ENCODE results near the gene CD160. TPM values are rescaled to one million over a fixed set of nuclear protein-coding genes. Genes with fewer than 3 reads are reported as not detected.
"Not testable (repeated sequence)": the region's sequence is repeated elsewhere in the genome, so short reads cannot be mapped to it uniquely, and the experiment has no call there.

CD160 gene
- total RNA-seq, 1 donor from 2014 or later, result not detected

GRCh38 chr1:145711213-145711651 lies 8.1 kb upstream of the CD160 start:
- DNase-seq (ENCODE audit: low read depth), result peak; percentile 93
- no peak overlapping the region for H3K4me3 ChIP-seq (ENCODE audit: low read depth, low read length)
- TF ChIP-seq CTCF (conservative IDR thresholded peaks at IDR 0.05; ENCODE audit: low read depth, low read length), result no peak

GRCh38 chr1:145714524-145715111 lies 4.7 kb upstream of the CD160 start:
- no peak overlapping the region for H3K4me3 ChIP-seq (ENCODE audit: low read depth, low read length)
- DNase-seq (ENCODE audit: low read depth), result no peak

GRCh38 chr1:145716641-145717345 lies 2.5 kb upstream of the CD160 start:
- no peak for TF ChIP-seq CTCF (conservative IDR thresholded peaks at IDR 0.05; ENCODE audit: low read depth, low read length)
- DNase-seq (ENCODE audit: low read depth), result no peak
- H3K4me3 ChIP-seq (ENCODE audit: low read depth, low read length), result no peak overlapping the region

More at GRCh38 chr1:145714524-145715111, 4.7 kb upstream of the CD160 start:
- no peak for TF ChIP-seq CTCF (conservative IDR thresholded peaks at IDR 0.05; ENCODE audit: low read depth, low read length)

GRCh38 chr1:145717833-145718232 lies 1.5 kb upstream of the CD160 start:
- TF ChIP-seq CTCF (conservative IDR thresholded peaks at IDR 0.05; ENCODE audit: low read depth, low read length), result no peak
- DNase-seq (ENCODE audit: low read depth), result no peak
- no peak overlapping the region for H3K4me3 ChIP-seq (ENCODE audit: low read depth, low read length)

GRCh38 chr1:145718465-145718864 lies 834 bp upstream of the CD160 start:
- not testable (repeated sequence) for H3K4me3 ChIP-seq (ENCODE audit: low read depth, low read length); DNase-seq (ENCODE audit: low read depth)

GRCh38 chr1:145720556-145720877 lies 1.2 kb downstream of the CD160 start:
- no peak for TF ChIP-seq CTCF (conservative IDR thresholded peaks at IDR 0.05; ENCODE audit: low read depth, low read length)
- H3K4me3 ChIP-seq (ENCODE audit: low read depth, low read length), result peak overlapping the region; percentile 57
- DNase-seq (ENCODE audit: low read depth), result peak; percentile 66

GRCh38 chr1:145720878-145721671 lies 1.8 kb downstream of the CD160 start:
- DNase-seq (ENCODE audit: low read depth), result no peak
- H3K4me3 ChIP-seq (ENCODE audit: low read depth, low read length), result peak overlapping the region; percentile 57
- TF ChIP-seq CTCF (conservative IDR thresholded peaks at IDR 0.05; ENCODE audit: low read depth, low read length), result peak; percentile 77

- H3K4me3 ChIP-seq (ENCODE audit: low read depth, low read length); DNase-seq (ENCODE audit: low read depth): not testable (repeated sequence)
Observed at GRCh38 chr1:145726193-145726592, 6.9 kb downstream of the CD160 start.

Measured in epithelial cell of proximal tubule (primary cell).